AG09309 (cell line): Measurements from ENCODE around the gene GCN1.

Source experiments
- DNase-seq: peaks from one replicate; pipeline ENCODE4 v3.0.0-alpha.2; 2010; ENCODE audit warnings: low read depth
- H3K4me3 ChIP-seq: 2 replicates; pipeline ENCODE4 v1.5.1; 2011; ENCODE audit warnings: mild to moderate bottlenecking, low read depth, low read length, moderate library complexity; ENCODE audit not compliant: control insufficient read depth
- CTCF ChIP-seq: IDR thresholded peaks from 2 replicates; pipeline ENCODE4 v1.5.1; 2011; ENCODE audit warnings: mild to moderate bottlenecking, low read depth, low read length, inconsistent platforms; ENCODE audit not compliant: insufficient read depth, control insufficient read depth; ENCODE audit errors: missing control alignments

The GCN1 gene

GRCh38 chr12:120085920-120086645 is 108.4 kb downstream of the GCN1 start:
- no peak for DNase-seq
- TF ChIP-seq CTCF = no peak
- no peak overlapping the region for H3K4me3 ChIP-seq

- no peak for DNase-seq
- no peak overlapping the region for H3K4me3 ChIP-seq
- TF ChIP-seq CTCF = no peak
Measured at GRCh38 chr12:120081641-120082040, 112.9 kb downstream of the GCN1 start.

GRCh38 chr12:120079411-120080400 is 114.8 kb downstream of the GCN1 start:
- DNase-seq = no peak
- H3K4me3 ChIP-seq = no peak overlapping the region
- no peak for TF ChIP-seq CTCF

GRCh38 chr12:120078868-120079267 is 115.6 kb downstream of the GCN1 start:
- H3K4me3 ChIP-seq = no peak overlapping the region
- no peak for DNase-seq
- TF ChIP-seq CTCF = no peak

- H3K4me3 ChIP-seq = no peak overlapping the region
- DNase-seq = no peak
- TF ChIP-seq CTCF = no peak
Measured at GRCh38 chr12:120077260-120077659, 117.3 kb downstream of the GCN1 start.
